ENCODE results near the gene EFS.

Gene EFS

DNA sequence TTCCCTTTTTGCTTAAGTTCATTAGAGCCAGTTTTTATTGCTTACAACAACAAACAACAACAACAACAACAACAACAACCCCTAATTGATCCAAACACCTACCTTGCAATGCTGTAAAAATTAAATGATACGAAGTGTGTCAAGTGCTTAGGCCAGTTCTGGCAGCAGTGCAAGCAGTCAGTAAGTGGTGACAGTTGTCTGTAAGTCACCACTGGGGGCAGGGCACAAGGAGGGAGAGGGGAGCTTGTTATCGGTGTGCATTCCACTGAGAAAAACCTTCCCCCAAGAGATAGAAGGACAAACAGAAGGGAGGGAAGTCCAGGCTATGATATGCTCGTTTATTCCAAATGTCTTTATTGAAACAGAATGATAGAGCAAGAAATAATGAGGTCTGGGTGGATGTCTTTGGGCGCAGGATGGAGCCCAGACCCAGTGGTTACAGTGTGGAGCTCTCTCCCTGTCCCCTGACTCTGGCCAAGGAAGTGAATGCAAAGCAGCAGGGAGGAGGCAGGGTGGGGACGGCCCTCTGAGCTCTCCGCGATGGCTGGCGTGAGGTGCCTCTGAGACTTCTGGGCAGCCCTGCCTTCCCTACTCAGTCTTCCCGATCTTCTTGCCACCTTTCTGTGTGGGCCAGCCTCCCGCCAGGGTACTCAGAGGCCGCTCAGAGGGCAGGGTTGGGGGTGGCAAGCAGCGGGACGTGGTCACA, 18.8 kb downstream of the EFS start:
- Histone ChIP-seq H2AFZ (ENCODE audit: low read depth, low read length) (no peak overlapping the region), H3K4me3 (ENCODE audit: low read depth in 1 of 2, low read length in 2 of 2) (no peak overlapping the region), H4K20me1 (ENCODE audit: insufficient read depth, low read length) (no peaks in the 10 kb centered on the region), H3K9ac (ENCODE audit: low read depth, low read length) (no peak overlapping the region), H3K36me3 (ENCODE audit: insufficient read depth, low read length) (no peaks in the 10 kb centered on the region), H3K27me3 (ENCODE audit: insufficient read depth, low read length, poor library complexity) (peaks cover 9% of the 10 kb centered on the region), H3K79me2 (ENCODE audit: insufficient read depth, low read length) (no peaks in the 10 kb centered on the region), H3K9me3 (ENCODE audit: insufficient read depth, low read length, severe bottlenecking) (no peaks in the 10 kb centered on the region), H3K4me2 (ENCODE audit: insufficient read depth, low read length) (no peak overlapping the region), H3K27ac (ENCODE audit: low read length) (no peak overlapping the region), H3K4me1 (ENCODE audit: insufficient read depth, low read length) (no peaks in the 10 kb centered on the region)
- ATAC-seq (ENCODE audit: insufficient read depth, low read depth) (no peak), DNase-seq (no peak)
- no peak for TF ChIP-seq EZH2 (IDR thresholded peaks at IDR 0.05; ENCODE audit: borderline replicate concordance, low read depth, low read length, severe bottlenecking)
- TF ChIP-seq, protein P1, sequence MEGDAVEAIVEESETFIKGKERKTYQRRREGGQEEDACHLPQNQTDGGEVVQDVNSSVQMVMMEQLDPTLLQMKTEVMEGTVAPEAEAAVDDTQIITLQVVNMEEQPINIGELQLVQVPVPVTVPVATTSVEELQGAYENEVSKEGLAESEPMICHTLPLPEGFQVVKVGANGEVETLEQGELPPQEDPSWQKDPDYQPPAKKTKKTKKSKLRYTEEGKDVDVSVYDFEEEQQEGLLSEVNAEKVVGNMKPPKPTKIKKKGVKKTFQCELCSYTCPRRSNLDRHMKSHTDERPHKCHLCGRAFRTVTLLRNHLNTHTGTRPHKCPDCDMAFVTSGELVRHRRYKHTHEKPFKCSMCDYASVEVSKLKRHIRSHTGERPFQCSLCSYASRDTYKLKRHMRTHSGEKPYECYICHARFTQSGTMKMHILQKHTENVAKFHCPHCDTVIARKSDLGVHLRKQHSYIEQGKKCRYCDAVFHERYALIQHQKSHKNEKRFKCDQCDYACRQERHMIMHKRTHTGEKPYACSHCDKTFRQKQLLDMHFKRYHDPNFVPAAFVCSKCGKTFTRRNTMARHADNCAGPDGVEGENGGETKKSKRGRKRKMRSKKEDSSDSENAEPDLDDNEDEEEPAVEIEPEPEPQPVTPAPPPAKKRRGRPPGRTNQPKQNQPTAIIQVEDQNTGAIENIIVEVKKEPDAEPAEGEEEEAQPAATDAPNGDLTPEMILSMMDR (IDR thresholded peaks at IDR 0.05; ENCODE audit: borderline replicate concordance, extremely low read depth, low read length, poor library complexity, severe bottlenecking) = no peak

DNA sequence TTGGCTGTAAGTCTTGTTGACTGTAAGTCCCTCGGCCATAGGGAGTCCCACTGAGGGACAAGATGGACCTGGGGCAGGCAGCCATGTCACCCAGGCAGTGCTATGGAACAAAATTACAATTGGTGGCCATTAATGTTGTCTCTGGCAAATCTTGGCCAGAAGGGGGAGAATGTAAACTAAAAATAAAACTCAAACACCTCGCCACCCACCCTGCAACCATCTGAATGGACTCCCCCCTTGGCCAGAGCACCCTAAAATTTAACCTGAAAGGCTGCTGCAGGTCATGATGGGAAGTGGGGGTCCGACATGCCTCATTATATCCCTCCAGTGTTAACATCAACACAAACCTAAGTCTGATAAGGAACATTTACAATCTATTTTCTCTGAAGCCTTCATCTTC, 20.5 kb downstream of the EFS start:
- no peak for ATAC-seq (ENCODE audit: insufficient read depth, low read depth)
- Histone ChIP-seq H3K36me3 (ENCODE audit: insufficient read depth, low read length) (no peaks in the 10 kb centered on the region), H3K27ac (ENCODE audit: low read length) (no peak overlapping the region), H3K4me2 (ENCODE audit: insufficient read depth, low read length) (no peak overlapping the region), H3K79me2 (ENCODE audit: insufficient read depth, low read length) (no peaks in the 10 kb centered on the region), H3K4me1 (ENCODE audit: insufficient read depth, low read length) (no peaks in the 10 kb centered on the region), H3K4me3 (ENCODE audit: low read depth in 1 of 2, low read length in 2 of 2) (no peak overlapping the region), H3K9ac (ENCODE audit: low read depth, low read length) (no peak overlapping the region), H3K27me3 (ENCODE audit: insufficient read depth, low read length, poor library complexity) (peaks cover 9% of the 10 kb centered on the region), H4K20me1 (ENCODE audit: insufficient read depth, low read length) (no peaks in the 10 kb centered on the region), H3K9me3 (ENCODE audit: insufficient read depth, low read length, severe bottlenecking) (peaks cover 9% of the 10 kb centered on the region), H2AFZ (ENCODE audit: low read depth, low read length) (no peak overlapping the region)
- TF ChIP-seq, protein P1 (IDR thresholded peaks at IDR 0.05; ENCODE audit: borderline replicate concordance, extremely low read depth, low read length, poor library complexity, severe bottlenecking) = peak; percentile 9
- no peak for TF ChIP-seq EZH2 (IDR thresholded peaks at IDR 0.05; ENCODE audit: borderline replicate concordance, low read depth, low read length, severe bottlenecking)
- DNase-seq = no peak

DNA sequence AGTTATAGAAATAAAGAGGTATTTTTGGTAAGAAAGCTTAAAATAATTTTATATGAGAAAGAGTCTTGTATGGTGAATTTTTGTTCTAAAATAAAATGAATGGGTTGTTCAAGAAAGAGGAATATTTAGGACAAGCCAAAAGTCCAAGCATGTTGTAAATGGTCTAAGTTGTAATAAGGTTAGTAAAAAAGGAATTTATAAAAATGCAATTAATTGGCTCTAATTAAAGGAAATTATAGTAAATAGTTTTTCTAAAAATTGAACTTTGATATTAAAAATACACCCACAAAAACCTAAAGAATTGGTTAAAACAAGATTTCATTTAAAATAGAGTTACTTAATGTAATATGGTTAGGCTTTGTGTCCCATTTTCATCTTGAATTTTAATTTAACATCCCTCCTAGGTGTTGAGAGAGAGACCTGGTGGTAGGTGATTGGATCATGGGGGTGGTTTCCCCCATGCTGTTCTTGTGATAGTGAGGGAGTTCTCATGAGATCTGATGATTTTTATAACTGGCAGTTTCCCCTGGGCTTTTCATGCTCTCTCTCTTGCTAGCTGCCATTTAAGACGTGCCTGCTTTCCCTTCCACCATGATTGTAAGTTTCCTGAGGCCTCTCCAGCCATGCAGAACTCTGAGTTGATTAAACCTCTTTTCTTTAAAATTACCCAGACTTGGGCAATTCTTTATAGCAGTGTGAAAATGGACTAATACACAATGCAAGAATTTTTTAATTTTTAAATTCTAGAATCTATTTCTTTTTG, 25.3 kb downstream of the EFS start:
- Histone ChIP-seq H3K9me3 (ENCODE audit: insufficient read depth, low read length, severe bottlenecking) (peaks cover 16% of the 10 kb centered on the region), H3K9ac (ENCODE audit: low read depth, low read length) (no peak overlapping the region), H3K4me1 (ENCODE audit: insufficient read depth, low read length) (no peaks in the 10 kb centered on the region), H3K27me3 (ENCODE audit: insufficient read depth, low read length, poor library complexity) (peaks cover 6% of the 10 kb centered on the region), H2AFZ (ENCODE audit: low read depth, low read length) (no peak overlapping the region), H3K27ac (ENCODE audit: low read length) (no peak overlapping the region), H3K4me2 (ENCODE audit: insufficient read depth, low read length) (no peak overlapping the region), H3K79me2 (ENCODE audit: insufficient read depth, low read length) (no peaks in the 10 kb centered on the region), H4K20me1 (ENCODE audit: insufficient read depth, low read length) (no peaks in the 10 kb centered on the region), H3K36me3 (ENCODE audit: insufficient read depth, low read length) (no peaks in the 10 kb centered on the region), H3K4me3 (ENCODE audit: low read depth in 1 of 2, low read length in 2 of 2) (no peak overlapping the region)
- ATAC-seq (ENCODE audit: insufficient read depth, low read depth) = no peak
- TF ChIP-seq EZH2 (IDR thresholded peaks at IDR 0.05; ENCODE audit: borderline replicate concordance, low read depth, low read length, severe bottlenecking) = no peak
- TF ChIP-seq, protein P1 (IDR thresholded peaks at IDR 0.05; ENCODE audit: borderline replicate concordance, extremely low read depth, low read length, poor library complexity, severe bottlenecking) = no peak
- no peak for DNase-seq
